ENCODE results near the gene IPPK.
"Not testable (repeated sequence)": the region's sequence is repeated elsewhere in the genome, so short reads cannot be mapped to it uniquely, and the experiment has no call there.

IPPK gene

DNA sequence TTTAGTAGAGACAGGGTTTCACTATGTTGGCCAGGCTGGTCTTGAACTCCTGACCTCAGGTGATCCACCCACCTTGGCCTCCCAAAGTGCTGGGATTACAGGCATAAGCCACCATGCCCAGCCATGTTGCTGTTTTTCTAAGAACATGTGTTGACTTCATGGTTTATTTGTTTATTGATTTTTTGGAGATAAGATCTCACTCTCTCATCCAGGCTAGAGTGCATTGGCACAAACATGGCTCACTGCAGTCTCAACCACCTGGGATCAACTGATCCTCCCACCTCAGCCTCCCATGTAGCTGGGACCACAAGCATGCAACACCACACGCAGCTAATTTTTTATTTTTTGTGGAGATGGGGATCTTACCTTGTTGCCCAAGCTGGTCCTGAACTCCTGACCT is 74.9 kb downstream of the IPPK start:
- not testable (repeated sequence) for DNase-seq (ENCODE audit: low spot score)

DNA sequence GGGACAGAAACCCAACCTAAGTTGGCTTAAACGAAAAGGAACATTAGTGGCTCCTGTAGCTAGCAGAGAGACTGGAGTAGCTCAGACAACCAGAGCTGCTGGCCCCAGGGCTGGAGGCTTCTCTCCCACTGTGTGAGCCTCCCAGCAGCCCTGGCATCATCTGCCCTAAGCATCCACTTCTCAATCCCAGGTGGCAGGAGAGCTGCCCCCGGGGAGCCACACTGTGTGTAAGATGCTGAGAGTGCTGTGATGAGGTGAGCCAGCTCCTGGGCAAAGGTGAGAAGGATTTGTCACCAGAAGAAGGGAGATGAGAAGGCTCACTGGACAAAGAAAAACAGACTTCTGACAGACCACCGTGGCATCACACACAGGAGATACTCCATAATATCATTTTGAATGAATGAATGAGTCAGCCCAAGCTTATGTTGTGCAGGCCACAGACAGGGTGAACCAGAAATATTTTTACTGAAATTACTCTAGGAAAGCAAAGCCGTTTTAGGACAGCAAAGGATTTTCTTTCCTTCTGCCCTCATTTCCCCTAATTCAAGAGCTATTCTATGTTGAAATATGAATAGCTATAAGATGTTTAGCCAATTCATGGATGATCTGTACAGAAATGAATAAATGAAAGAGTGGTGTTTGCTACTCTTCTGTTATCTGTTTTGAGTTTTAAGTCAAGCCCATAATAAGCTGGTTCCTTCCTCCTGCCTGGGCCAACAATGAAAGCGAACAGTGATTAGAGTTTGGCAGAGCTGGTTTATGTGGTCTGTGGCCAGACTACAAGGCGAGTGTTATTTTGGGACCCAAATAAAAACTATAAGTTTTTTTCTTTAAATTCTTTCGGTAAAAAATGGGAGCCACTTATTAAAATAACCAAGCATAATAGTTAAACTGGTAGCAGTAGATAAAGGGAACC is 76.7 kb downstream of the IPPK start:
- no peak for DNase-seq (ENCODE audit: low spot score)

DNA sequence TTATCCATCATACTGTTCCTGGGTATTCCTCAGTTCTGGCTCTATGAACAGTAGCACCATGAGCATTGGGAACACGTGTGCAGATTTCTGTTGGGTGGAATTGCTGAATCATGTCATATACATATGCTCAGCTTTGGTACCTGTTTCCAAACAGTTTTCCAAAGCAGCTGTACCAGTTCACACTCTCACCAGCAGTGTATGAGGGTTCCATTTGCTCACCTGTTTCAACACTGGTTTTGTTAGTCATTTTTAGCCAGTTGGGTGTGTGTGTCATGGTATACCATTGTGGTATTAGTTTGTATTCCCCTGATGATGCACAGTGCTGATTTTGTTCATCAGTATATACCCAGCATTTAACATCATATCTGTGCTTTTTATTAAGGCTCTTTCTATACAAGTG is 77.4 kb downstream of the IPPK start:
- DNase-seq (ENCODE audit: low spot score), result no peak

DNA sequence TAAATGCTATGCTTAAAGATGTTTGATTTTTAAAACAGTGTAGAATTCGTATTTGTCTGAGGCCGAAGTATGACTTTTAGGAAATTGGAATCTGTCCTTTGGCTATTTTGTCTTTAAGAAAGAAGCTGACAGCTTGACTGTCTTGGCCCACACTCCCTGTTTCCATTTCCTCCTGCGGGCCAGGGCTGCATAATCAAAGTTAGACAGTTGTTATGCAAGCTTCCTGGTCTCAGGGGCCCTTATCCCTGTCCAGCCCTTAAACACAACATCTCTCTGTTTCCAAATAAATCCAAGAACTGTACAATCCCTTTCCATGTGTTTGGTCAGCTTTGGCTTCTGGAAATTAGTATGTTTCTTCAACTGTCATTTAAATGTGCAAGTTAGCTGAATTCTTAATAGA is 79.6 kb downstream of the IPPK start:
- DNase-seq (ENCODE audit: low spot score), result no peak

DNA sequence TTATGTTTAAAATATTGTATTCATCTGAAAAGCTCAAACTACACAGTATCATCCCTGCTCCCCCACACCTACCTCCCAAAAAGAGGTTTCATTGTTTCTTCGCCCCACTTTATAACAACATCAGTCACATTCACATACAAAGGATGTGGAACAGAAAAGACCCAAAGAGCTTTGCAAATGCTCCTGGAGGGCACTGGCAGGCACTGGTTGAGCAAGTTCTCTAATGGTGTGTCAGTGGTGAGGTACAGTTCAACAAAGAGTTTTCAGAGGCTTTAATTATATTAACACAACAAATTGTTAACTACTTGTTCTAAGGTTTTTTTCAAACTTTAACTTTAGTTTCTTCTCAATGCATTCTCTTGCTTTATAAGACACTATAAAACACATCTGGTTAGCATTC is 80.0 kb downstream of the IPPK start:
- no peak for DNase-seq (ENCODE audit: low spot score)

DNA sequence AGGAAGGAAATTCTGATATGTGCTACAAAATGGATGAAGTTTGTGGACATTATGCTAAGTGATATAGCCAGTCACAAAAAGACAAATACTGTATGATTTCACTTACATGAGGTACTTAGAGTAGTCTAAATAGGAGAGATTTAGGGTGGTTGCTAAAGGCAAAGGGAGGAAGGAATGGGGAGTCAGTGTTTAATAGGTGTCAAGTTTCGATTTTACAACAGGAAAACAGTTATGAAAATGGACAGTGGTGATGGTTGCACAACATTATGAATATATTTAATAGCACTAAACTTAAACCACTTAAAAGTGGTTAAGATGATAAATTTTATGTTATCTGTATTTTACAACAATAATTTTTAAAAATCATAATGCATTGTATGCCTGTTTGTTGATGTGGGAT is 93.8 kb downstream of the IPPK start:
- no peak for DNase-seq (ENCODE audit: low spot score)

DNA sequence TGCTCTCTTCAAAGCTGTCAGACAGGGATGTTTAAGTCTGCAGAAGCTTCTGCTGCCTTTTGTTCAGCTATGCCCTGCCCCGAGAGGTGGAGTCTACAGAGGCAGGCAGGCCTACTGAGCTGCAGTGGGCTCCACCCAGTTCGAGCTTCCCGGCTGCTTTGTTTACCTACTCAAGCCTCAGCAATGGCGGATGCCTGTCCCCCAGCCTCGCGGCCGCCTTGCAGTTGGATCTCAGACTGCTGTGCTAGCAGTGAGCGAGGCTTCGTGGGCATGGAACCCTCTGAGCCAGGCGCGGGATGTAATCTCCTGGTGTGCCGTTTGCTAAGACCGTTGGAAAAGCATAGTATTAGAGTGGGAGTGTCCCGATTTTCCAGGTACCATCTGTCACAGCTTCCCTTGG is 96.3 kb downstream of the IPPK start:
- not testable (repeated sequence) for DNase-seq (ENCODE audit: low spot score)

DNA sequence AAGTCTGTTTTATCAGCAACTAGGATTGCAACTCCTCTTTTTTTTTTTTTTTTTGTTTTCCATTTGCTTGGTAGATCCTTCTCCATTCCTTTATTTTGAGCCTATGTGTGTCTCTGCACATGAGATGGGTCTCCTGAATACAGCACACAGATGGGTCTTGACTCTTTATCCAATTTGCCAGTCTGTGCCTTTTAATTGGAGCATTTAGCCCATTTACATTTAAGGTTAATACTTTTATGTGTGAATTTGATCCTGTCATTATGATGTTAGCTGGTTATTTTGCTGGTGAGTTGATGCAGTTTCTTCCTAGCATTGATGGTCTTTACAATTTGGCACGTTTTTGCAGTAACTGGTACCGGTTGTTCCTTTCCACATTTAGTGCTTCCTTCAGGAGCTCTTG is 98.1 kb downstream of the IPPK start:
- DNase-seq (ENCODE audit: low spot score), result not testable (repeated sequence)

DNA sequence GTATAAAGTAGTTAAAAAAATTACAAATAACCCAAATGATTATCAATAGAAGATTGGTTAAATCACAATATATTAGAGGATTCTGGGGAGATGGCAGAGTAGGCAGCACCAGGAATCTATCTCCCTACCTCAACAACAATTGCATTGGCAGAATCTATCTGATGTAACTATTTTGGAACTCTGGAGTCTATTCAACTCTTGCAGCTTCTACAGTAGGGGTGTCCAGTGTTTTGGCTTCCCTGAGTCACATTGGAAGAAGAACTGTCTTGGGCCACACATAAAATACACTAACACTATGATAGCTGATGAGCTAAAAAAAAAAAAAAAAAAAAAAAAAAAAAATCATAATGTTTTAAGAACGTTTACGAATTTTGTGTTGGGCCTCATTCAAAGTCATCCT is 104.9 kb downstream of the IPPK start:
- DNase-seq (ENCODE audit: low spot score), result no peak

DNA sequence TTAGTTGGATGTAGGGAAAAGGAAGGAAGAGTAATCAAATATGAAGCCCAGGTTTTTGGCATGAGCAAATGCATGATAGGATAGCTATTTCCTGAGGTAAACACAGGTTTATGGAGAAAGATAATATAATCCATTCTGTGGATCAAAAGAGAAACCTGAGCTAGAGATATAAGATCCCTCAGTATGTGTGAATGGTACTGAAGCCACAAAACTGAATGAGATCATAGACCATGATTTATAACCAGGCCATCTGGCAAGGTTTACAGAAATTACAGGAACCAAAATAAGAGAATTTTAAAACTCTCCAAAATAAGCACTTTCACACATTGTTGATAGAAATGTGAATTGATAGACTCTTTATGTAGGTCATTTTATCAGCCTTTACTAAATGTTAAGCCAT is 105.4 kb downstream of the IPPK start:
- no peak for DNase-seq (ENCODE audit: low spot score)
